ENCODE data around the gene SEPTIN1. TPM values are rescaled to one million over a fixed set of nuclear protein-coding genes. Genes with fewer than 3 reads are reported as not detected.

Gene SEPTIN1
- total RNA-seq, 1 donor from 2014 or later, result 2.0 TPM

DNA sequence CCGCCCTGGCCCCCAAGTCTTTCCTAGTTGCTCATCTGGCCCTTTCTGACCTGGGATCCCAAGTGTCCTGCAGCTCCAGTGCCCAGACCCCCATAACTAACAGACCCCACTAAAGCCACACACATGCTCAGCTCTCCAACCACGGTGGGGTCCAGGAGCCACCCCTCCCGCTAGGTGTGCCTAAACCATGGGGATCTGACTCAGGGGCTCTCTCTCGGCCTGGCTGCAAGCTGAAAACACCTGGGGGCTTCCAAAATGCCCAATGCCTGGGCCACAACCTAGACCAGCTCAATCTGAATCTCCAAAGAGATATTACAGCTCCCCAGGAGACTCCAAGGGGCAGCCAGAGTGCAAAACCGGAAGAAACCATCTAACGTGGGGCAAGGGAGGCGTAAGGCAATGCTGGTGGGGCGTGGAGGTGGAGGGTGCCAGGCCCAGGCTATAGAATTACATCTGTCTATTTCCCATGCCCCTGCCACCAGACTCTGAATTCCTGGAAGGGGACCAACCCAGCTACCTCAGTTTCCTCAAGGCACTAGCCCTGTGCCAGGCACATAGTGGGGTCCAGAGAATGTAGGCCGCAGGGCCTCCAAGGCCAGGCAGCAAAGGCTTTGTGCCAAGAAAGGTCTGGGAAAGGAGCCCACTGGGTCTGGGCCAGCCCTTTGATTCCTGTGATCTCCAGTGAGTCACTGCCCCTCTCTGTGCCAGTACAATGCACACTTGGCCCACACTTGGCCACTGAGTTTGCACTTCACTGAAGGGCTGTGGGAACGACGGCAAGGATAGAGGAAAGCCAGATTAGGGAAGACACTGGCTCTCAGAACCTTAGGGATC is 30.6 kb downstream of the SEPTIN1 start:
- Mint-ChIP-seq H3K4me3 (ENCODE audit: low read depth) (no peak overlapping the region), H3K4me1 (ENCODE audit: low read depth) (peaks cover 11% of the 10 kb centered on the region)

DNA sequence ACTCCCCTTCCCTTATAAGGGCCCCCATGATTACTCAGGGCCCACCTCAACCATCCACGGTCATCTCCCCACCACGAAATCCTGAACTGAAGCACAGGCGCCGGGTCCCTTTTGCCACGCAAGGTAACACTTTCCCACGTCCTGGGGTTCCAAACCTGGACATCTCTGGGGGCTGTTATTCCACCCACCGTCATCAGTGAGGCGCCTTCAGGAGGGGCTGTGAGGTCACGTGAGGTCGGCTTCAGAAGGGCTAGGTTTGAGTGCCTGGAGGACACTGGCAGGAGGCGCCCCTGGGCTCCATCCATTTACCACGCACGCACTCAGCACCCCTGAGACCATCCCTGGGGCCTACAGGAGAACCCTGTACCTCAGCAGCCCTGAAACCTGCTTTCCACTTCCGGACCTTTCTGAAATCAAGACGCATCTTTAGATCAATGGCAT is 31.3 kb downstream of the SEPTIN1 start:
- peaks cover 19% of the 10 kb centered on the region for H3K36me3 Mint-ChIP-seq (ENCODE audit: insufficient read depth)
- no peak for DNase-seq (ENCODE audit: low spot score, unreplicated experiment)

More for the DNA sequence above, 30.6 kb downstream of the SEPTIN1 start:
- no peaks in the 10 kb centered on the region for H3K27me3 Mint-ChIP-seq
- no peak for DNase-seq (ENCODE audit: low spot score, unreplicated experiment)
- H3K27ac Mint-ChIP-seq, result peak overlapping the region; percentile 37
- H3K9me3 Mint-ChIP-seq (ENCODE audit: low read depth), result no peaks in the 10 kb centered on the region
- TF ChIP-seq, protein P1, sequence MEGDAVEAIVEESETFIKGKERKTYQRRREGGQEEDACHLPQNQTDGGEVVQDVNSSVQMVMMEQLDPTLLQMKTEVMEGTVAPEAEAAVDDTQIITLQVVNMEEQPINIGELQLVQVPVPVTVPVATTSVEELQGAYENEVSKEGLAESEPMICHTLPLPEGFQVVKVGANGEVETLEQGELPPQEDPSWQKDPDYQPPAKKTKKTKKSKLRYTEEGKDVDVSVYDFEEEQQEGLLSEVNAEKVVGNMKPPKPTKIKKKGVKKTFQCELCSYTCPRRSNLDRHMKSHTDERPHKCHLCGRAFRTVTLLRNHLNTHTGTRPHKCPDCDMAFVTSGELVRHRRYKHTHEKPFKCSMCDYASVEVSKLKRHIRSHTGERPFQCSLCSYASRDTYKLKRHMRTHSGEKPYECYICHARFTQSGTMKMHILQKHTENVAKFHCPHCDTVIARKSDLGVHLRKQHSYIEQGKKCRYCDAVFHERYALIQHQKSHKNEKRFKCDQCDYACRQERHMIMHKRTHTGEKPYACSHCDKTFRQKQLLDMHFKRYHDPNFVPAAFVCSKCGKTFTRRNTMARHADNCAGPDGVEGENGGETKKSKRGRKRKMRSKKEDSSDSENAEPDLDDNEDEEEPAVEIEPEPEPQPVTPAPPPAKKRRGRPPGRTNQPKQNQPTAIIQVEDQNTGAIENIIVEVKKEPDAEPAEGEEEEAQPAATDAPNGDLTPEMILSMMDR (IDR thresholded peaks at IDR 0.05; ENCODE audit: unreplicated experiment), result no peak
- H3K36me3 Mint-ChIP-seq (ENCODE audit: insufficient read depth), result peaks cover 19% of the 10 kb centered on the region

DNA sequence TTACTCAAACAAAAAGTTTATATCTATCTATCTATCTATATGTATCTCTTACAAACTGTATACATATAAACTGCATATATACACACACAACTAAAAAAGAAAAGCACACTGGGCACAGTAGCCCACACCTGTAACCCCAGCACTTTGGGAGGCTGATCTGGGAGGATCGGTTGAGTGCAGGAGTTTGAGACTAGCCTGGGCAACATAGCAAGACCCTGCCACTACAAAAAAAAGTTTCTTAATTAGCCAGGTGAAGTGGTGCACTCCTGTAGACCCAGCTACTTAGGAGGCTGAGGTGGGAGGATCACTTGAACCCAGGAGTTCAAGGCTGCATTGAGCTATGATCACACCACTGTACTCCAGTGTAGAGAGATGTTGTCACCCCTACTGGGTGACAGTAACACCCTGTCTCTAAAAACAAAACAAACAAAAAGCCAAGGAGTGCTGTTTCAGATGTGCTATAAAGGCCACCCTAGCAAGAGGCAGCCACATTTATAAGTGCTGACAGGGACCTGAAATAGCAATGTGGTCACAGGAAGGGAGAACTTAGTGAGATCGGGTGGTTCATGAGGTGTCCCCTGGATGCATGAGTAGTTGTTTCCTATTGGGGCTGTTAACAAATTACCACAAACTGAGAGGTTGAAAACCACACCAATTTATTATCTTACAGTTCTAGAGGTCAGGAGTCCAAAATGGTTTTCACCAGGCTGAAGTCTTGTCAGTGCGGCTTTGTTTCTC is 32.1 kb downstream of the SEPTIN1 start:
- Mint-ChIP-seq H3K4me3 (ENCODE audit: low read depth) (no peak overlapping the region), H3K27me3 (no peaks in the 10 kb centered on the region), H3K9me3 (ENCODE audit: low read depth) (no peaks in the 10 kb centered on the region), H3K36me3 (ENCODE audit: insufficient read depth) (peaks cover 19% of the 10 kb centered on the region), H3K27ac (no peak overlapping the region), H3K4me1 (ENCODE audit: low read depth) (peaks cover 6% of the 10 kb centered on the region)
- no peak for DNase-seq (ENCODE audit: low spot score, unreplicated experiment)
- TF ChIP-seq, protein P1 (IDR thresholded peaks at IDR 0.05; ENCODE audit: unreplicated experiment), result no peak

More for the DNA sequence above, 31.3 kb downstream of the SEPTIN1 start:
- Mint-ChIP-seq H3K9me3 (ENCODE audit: low read depth) (no peaks in the 10 kb centered on the region), H3K27ac (no peak overlapping the region), H3K4me3 (ENCODE audit: low read depth) (no peak overlapping the region), H3K4me1 (ENCODE audit: low read depth) (peaks cover 8% of the 10 kb centered on the region), H3K27me3 (no peaks in the 10 kb centered on the region)
- TF ChIP-seq, protein P1 (IDR thresholded peaks at IDR 0.05; ENCODE audit: unreplicated experiment), result no peak

DNA sequence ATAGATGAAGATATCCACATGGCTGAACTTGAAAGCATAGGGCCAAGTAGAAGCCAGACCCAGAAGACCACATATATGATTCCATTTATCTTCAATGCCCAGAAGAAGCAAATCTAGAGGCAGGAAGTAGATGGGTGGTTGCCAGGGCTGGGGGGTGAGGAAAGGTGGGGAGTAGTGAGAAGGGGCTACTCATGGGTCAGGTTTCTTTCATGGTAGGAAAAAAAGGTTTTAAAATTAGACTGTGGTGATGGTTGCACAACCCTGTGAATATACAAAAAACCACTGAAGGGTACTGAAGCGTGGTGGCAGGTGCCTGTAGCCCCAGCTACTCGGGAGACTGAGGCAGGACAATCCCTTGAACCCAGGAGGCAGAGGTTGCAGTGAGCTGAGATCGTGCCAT is 32.7 kb downstream of the SEPTIN1 start:
- DNase-seq (ENCODE audit: low spot score, unreplicated experiment), result no peak
- TF ChIP-seq, protein P1 (IDR thresholded peaks at IDR 0.05; ENCODE audit: unreplicated experiment), result no peak
- Mint-ChIP-seq H3K9me3 (ENCODE audit: low read depth) (no peaks in the 10 kb centered on the region), H3K36me3 (ENCODE audit: insufficient read depth) (peaks cover 19% of the 10 kb centered on the region), H3K4me3 (ENCODE audit: low read depth) (no peak overlapping the region), H3K4me1 (ENCODE audit: low read depth) (peaks cover 6% of the 10 kb centered on the region), H3K27ac (no peak overlapping the region), H3K27me3 (no peaks in the 10 kb centered on the region)

GRCh38 chr16:30348929-30349328 is 33.4 kb downstream of the SEPTIN1 start:
- Mint-ChIP-seq H3K4me1 (ENCODE audit: low read depth) (no peaks in the 10 kb centered on the region), H3K27me3 (no peaks in the 10 kb centered on the region), H3K27ac (no peak overlapping the region), H3K36me3 (ENCODE audit: insufficient read depth) (peaks cover 19% of the 10 kb centered on the region), H3K9me3 (ENCODE audit: low read depth) (no peaks in the 10 kb centered on the region), H3K4me3 (ENCODE audit: low read depth) (no peak overlapping the region)
- TF ChIP-seq, protein P1 (IDR thresholded peaks at IDR 0.05; ENCODE audit: unreplicated experiment), result no peak
- DNase-seq (ENCODE audit: low spot score, unreplicated experiment), result no peak
